CD4-positive, CD25-positive, alpha-beta regulatory T cell (primary cell): ENCODE measurements around the gene SRGAP2C. TPM values are rescaled to one million over a fixed set of nuclear protein-coding genes. Genes with fewer than 3 reads are reported as not detected.
A peak's percentile ranks its signal among the peaks of the same experiment; 100 is the strongest.
"Not testable (repeated sequence)": the region's sequence is repeated elsewhere in the genome, so short reads cannot be mapped to it uniquely, and the experiment has no call there.

Experiments
- ATAC-seq, 2 donors: fragments of 150-1000 bp; cut with Tn5 transposase; one replicate each; pipeline ENCODE4 v1.10.0; 2021; ENCODE audit warnings: low read depth in 2 of 2, moderate number of reproducible peaks in 2 of 2, moderate library complexity in 1 of 2
- DNase-seq, 3 donors: peaks; one replicate each; pipeline versions ENCODE4 v3.0.0 to v3.0.0-alpha.2; 2012 to 2022; ENCODE audit warnings: mixed read lengths in 1 of 3
- H3K27ac ChIP-seq: one replicate; pipeline ENCODE4 v1.7.0; 2013; ENCODE audit warnings: mild to moderate bottlenecking, low read length; ENCODE audit not compliant: insufficient read depth, poor library complexity, severe bottlenecking
- H3K27me3 ChIP-seq: one replicate; pipeline ENCODE4 v1.7.0; 2013; ENCODE audit warnings: low read length; ENCODE audit not compliant: control insufficient read depth, insufficient read depth
- H3K36me3 ChIP-seq: one replicate; pipeline ENCODE4 v1.7.0; 2013; ENCODE audit warnings: mild to moderate bottlenecking, low read length, moderate library complexity; ENCODE audit not compliant: control insufficient read depth, insufficient read depth
- H3K4me1 ChIP-seq: 2 replicates; pipeline ENCODE4 v1.7.0; 2013; ENCODE audit warnings: mild to moderate bottlenecking, low read length; ENCODE audit not compliant: insufficient read depth, control insufficient read depth, poor library complexity, severe bottlenecking
- H3K4me3 ChIP-seq: one replicate; pipeline ENCODE4 v1.7.0; 2013; ENCODE audit warnings: low read depth, mild to moderate bottlenecking, low read length, moderate library complexity
- H3K9me3 ChIP-seq, 2 experiments: 1 replicate in 1 of 2; 2 replicates in 1 of 2; pipeline ENCODE4 v1.7.0; 2013; ENCODE audit warnings: low read length in 2 of 2, mild to moderate bottlenecking in 1 of 2, moderate library complexity in 1 of 2; ENCODE audit not compliant: control insufficient read depth in 2 of 2
- H3K27ac Mint-ChIP-seq, 3 donors: one replicate each; pipeline ENCODE4 v1.8.0; 2020 to 2022; ENCODE audit warnings: mild to moderate bottlenecking in 3 of 3, mixed read lengths in 3 of 3, moderate library complexity in 2 of 3
- H3K27me3 Mint-ChIP-seq: one replicate; pipeline ENCODE4 v1.8.0; 2022; ENCODE audit warnings: mild to moderate bottlenecking, mixed read lengths
- H3K36me3 Mint-ChIP-seq: one replicate; pipeline ENCODE4 v1.8.0; 2020; ENCODE audit warnings: mixed read lengths
- H3K4me1 Mint-ChIP-seq, 4 donors: one replicate each; pipeline ENCODE4 v1.8.0; 2020 to 2022; ENCODE audit warnings: mixed read lengths in 4 of 4, mild to moderate bottlenecking in 1 of 4
- H3K4me3 Mint-ChIP-seq, 4 donors: one replicate each; pipeline ENCODE4 v1.8.0; 2020 to 2022; ENCODE audit warnings: mild to moderate bottlenecking in 4 of 4, mixed read lengths in 4 of 4, moderate library complexity in 3 of 4
- H3K9me3 Mint-ChIP-seq, 7 donors: one replicate each; pipeline ENCODE4 v1.8.0; 2020 to 2022; ENCODE audit warnings: mixed read lengths in 7 of 7, mild to moderate bottlenecking in 3 of 7, moderate library complexity in 2 of 7
- polyA plus RNA-seq, 4 donors: library from polyadenylated mRNA; unstranded; fragments of 300-500 nt; fragmentation: Illumina TruSeq; gene quantifications; one replicate each; pipeline ENCODE4 v1.2.3, GENCODE V29; 2021
- total RNA-seq: library from RNA; stranded (reverse); gene quantifications from one replicate; pipeline ENCODE4 v1.2.3, GENCODE V29; 2022

The SRGAP2C gene
- total and polyA plus RNA-seq, 5 donors from 2014 or later: 2.5 to 31.7 (median 4.2) TPM

- H3K27ac Mint-ChIP-seq, H3K27me3 ChIP-seq, H3K27ac ChIP-seq, H3K27me3 Mint-ChIP-seq, H3K4me1 ChIP-seq, H3K4me3 Mint-ChIP-seq, H3K36me3 Mint-ChIP-seq, H3K9me3 Mint-ChIP-seq, DNase-seq, H3K4me3 ChIP-seq, ATAC-seq, H3K4me1 Mint-ChIP-seq, H3K9me3 ChIP-seq, H3K36me3 ChIP-seq: not testable (repeated sequence)
These were observed 41.6 kb downstream of the SRGAP2C start for GRCh38 chr1:121226295-121226904.

GRCh38 chr1:121226925-121227324 lies 42.1 kb downstream of the SRGAP2C start:
- H3K27ac ChIP-seq, H3K27me3 ChIP-seq, H3K36me3 ChIP-seq, ATAC-seq, H3K4me3 ChIP-seq, H3K27ac Mint-ChIP-seq, H3K9me3 ChIP-seq, H3K36me3 Mint-ChIP-seq, H3K9me3 Mint-ChIP-seq, H3K4me1 ChIP-seq, DNase-seq, H3K4me3 Mint-ChIP-seq, H3K27me3 Mint-ChIP-seq, H3K4me1 Mint-ChIP-seq: not testable (repeated sequence)

GRCh38 chr1:121227544-121228330 lies 43.0 kb downstream of the SRGAP2C start:
- not testable (repeated sequence) for H3K27me3 ChIP-seq, H3K4me1 ChIP-seq, H3K9me3 ChIP-seq, H3K36me3 Mint-ChIP-seq, H3K4me3 ChIP-seq, H3K36me3 ChIP-seq, DNase-seq, ATAC-seq, H3K9me3 Mint-ChIP-seq, H3K4me3 Mint-ChIP-seq, H3K27me3 Mint-ChIP-seq, H3K27ac ChIP-seq, H3K4me1 Mint-ChIP-seq, H3K27ac Mint-ChIP-seq

- H3K27ac Mint-ChIP-seq, H3K27me3 Mint-ChIP-seq, H3K36me3 ChIP-seq, H3K9me3 ChIP-seq, H3K4me3 Mint-ChIP-seq, H3K9me3 Mint-ChIP-seq, DNase-seq, H3K4me1 ChIP-seq, H3K4me3 ChIP-seq, H3K36me3 Mint-ChIP-seq, ATAC-seq, H3K4me1 Mint-ChIP-seq, H3K27me3 ChIP-seq, H3K27ac ChIP-seq: not testable (repeated sequence)
These were observed 45.9 kb downstream of the SRGAP2C start for GRCh38 chr1:121230636-121231035.

GRCh38 chr1:121232445-121233125 lies 47.8 kb downstream of the SRGAP2C start:
- H3K27ac Mint-ChIP-seq, H3K27me3 Mint-ChIP-seq, H3K4me3 Mint-ChIP-seq, H3K4me1 Mint-ChIP-seq, DNase-seq, H3K4me3 ChIP-seq, H3K27me3 ChIP-seq, H3K36me3 Mint-ChIP-seq, H3K9me3 Mint-ChIP-seq, ATAC-seq, H3K27ac ChIP-seq, H3K36me3 ChIP-seq, H3K4me1 ChIP-seq, H3K9me3 ChIP-seq: not testable (repeated sequence)

- ATAC-seq, H3K4me3 ChIP-seq, H3K9me3 ChIP-seq, H3K27ac ChIP-seq, H3K9me3 Mint-ChIP-seq, H3K36me3 Mint-ChIP-seq, H3K27me3 ChIP-seq, H3K4me3 Mint-ChIP-seq, H3K4me1 Mint-ChIP-seq, H3K4me1 ChIP-seq, H3K36me3 ChIP-seq, DNase-seq, H3K27ac Mint-ChIP-seq, H3K27me3 Mint-ChIP-seq: not testable (repeated sequence)
These were observed 49.5 kb downstream of the SRGAP2C start for GRCh38 chr1:121234090-121234759.

- not testable (repeated sequence) for H3K27ac Mint-ChIP-seq
These were observed 53.6 kb downstream of the SRGAP2C start for GRCh38 chr1:121238384-121238783.

More at GRCh38 chr1:121238384-121238783, 53.6 kb downstream of the SRGAP2C start:
- H3K27me3 ChIP-seq, H3K4me3 ChIP-seq, H3K9me3 ChIP-seq, H3K4me1 Mint-ChIP-seq, H3K36me3 ChIP-seq, H3K4me3 Mint-ChIP-seq, H3K27ac ChIP-seq, H3K9me3 Mint-ChIP-seq, DNase-seq, H3K36me3 Mint-ChIP-seq, H3K27me3 Mint-ChIP-seq, H3K4me1 ChIP-seq: not testable (repeated sequence)
- peak; percentile 20 to 37 for ATAC-seq
